GM15510 (cell line): Measurements from ENCODE around the gene PTPRN2.

Experiments used
- POLR2A ChIP-seq: IDR thresholded peaks from 3 replicates; pipeline ENCODE4 v1.6.1; 2011; ENCODE audit warnings: borderline replicate concordance; ENCODE audit not compliant: insufficient read length; ENCODE audit errors: extremely low read depth

PTPRN2 gene

GRCh38 chr7:157547611-157548010, 1040.0 kb downstream of the PTPRN2 start:
- TF ChIP-seq POLR2A = no peak

GRCh38 chr7:157547102-157547501, 1040.5 kb downstream of the PTPRN2 start:
- TF ChIP-seq POLR2A = no peak

GRCh38 chr7:157545681-157546060, 1042.0 kb downstream of the PTPRN2 start:
- TF ChIP-seq POLR2A = no peak

GRCh38 chr7:157544980-157545680, 1042.5 kb downstream of the PTPRN2 start:
- no peak for TF ChIP-seq POLR2A

DNA sequence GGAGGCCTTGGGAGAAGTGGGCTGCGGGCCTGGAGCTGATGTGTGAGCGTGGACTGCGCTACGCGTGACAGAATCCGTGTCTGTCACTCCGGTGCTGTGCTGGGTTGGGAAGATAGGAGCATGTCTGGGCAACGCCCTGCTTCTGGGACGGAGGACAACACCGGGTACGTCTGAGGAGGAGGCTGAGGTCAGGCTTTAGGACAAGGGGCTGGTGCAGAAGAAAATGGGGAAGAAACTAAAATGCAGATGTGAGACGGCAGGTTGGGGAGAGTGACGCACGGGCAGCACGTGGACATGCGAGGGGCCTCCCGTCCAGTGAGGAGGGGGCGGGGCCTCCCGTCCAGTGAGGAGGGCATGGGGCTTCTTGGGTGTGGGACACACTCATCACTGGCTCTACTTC, 1043.4 kb downstream of the PTPRN2 start:
- TF ChIP-seq POLR2A = no peak

DNA sequence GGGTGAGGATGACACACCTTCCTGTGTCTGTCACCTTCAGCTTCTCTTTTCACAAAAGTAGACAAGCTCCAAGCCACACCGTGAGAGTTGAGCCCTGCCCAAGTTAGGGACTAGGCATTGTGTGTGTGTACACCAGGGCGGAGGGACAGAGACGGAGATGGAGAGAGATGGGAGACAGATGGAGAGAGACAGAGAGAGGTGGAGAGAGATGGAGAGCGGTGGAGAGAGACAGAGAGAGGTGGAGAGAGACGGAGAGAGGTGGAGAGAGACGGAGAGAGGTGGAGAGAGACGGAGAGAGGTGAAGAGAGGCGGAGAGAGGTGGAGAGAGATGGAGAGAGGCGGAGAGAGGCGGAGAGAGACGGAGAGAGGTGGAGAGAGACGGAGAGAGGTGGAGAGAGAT, 1043.8 kb downstream of the PTPRN2 start:
- no peak for TF ChIP-seq POLR2A

DNA sequence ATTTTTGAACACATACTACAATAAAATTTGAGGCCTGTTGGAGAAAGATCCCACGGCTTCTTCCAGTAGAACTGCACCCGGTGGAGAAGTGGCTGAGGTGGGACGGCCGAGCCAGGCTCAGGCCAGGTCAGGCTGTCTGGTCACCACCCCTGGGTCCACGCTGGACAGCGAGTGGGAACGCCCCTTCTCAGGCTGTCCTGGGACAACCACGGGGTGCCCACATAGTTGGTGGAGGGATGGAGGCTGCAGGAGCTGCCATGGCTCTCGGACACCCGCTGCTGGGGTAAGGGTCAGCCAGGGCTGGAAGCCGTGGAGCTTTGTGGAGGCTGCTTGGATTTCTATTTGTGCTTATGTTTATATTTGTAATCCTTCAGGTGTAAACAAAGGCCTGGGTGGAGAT, 1044.3 kb downstream of the PTPRN2 start:
- no peak for TF ChIP-seq POLR2A

DNA sequence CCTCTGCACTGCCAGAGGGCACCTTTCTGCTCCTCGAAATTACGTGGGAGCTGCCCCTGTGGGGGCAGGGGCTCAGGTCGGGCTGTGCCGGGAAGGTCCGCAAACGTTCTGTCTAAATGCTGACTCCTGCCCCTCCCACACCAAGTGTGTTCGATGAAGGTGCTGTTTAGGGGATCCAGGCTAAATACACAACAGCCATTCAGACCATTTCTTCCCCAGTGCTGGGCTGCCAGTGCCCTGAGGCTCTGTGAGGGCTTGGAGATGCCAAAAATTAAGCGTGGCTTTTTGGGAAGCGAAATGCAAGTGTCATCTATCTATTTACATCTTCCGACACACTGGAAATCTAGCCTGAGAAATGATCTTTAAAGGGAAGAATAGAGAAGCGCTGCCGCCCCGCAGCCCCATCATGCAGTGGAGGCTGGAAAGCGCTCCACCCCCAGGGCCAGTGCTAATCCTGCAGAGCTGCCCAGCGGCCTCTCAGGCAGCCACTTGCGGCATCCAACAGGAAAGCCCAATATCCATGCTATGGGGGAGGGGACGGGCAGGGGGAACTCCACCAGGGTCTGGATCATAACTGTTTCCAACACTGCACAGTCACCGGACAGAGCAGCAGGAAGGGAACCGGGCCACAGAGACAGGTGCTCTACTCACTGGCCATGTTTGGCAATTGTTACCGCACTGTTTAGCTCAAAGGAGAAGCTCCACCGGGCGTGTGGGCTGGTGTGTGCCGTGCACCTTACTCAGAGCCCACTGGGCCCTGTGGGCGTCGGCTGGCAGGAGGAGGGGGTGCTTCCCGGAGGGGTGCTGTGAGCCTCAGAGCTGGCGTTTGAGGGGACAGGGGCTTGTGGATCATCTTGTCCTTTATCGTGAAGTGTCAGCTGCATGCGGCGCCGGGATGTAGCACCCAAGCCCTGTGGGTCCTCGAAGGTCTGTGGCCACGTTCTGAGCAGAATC, 1045.3 kb downstream of the PTPRN2 start:
- TF ChIP-seq POLR2A = no peak

GRCh38 chr7:157541295-157542067, 1046.1 kb downstream of the PTPRN2 start:
- TF ChIP-seq POLR2A = no peak

DNA sequence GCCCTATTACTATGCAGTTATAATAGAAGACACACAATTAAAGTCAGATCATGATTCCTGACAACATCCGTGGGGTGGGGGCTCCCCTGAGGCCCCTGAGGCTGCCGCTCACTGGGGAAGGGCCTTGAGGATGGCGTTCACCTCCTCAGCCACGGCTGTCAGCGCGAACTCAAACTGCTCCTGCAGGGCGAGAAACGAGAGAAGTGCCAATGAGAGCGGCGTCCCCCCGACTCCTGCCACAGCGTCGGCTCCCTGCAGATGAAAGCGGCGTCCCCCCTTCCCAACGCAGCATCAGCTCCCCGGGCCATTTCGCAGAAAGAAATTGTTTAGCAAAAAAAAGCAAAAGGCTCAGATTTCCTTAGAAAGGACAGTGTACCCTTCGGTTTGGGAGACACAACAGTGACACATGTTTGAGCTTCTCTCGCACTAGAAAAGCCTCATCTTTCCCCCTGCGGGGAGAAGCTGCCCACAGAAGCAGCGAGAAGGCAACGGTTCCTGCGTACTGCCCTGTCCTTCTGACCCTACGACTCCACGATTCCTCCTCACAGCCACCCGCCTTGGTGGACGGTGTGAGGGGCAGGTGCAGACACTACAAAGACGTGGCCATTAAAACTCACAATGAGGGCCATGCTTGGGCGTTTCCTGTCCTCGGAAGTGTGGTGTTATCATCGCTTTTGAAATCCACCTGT, 1046.9 kb downstream of the PTPRN2 start:
- TF ChIP-seq POLR2A = no peak

DNA sequence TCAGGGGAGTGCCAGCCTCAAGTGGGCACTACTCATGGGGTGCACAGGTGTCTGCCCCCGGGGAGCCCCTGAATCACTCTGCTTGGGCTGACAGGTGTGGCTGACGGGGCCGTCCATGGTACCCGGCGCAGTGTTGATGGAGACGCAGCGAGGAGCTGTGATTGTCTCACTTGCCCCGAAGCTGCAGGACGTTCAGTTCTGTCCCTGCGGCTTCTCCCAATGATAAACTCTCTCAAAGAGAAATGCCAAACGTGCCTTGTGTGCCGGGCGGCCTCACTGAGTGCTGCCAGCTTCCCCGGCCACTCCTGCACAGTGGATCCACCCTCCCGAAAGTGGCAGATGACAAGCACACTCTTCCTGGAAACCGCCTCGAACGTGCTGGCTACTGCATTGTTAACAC, 1047.6 kb downstream of the PTPRN2 start:
- no peak for TF ChIP-seq POLR2A

GRCh38 chr7:157539521-157539920, 1048.1 kb downstream of the PTPRN2 start:
- no peak for TF ChIP-seq POLR2A

GRCh38 chr7:157538735-157539134, 1048.9 kb downstream of the PTPRN2 start:
- no peak for TF ChIP-seq POLR2A

DNA sequence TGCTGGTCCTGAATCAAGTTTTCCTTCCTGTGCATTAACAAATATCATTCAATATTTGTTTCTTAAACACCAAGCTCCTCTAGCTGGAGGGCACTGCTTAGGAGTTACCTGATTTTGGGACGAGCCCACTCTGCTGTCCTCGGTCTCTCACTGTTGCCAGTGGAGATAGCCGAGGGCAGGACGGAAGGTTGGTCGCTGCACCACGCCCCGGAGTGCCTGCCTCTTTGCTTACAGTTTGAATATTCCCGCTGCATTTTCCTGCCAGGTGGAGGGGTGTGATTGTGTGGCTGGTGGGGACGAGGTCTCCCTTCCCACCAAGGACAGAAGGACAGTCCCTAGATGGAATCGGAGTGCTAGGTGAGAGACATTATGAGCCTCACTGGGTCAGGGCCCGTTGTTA, 1049.3 kb downstream of the PTPRN2 start:
- no peak for TF ChIP-seq POLR2A
